Measurements from ENCODE around the gene GRIK2.

GRIK2 gene

GRCh38 chr6:101728388-101728787 is 334.9 kb downstream of the GRIK2 start:
- DNase-seq: no peak

DNA sequence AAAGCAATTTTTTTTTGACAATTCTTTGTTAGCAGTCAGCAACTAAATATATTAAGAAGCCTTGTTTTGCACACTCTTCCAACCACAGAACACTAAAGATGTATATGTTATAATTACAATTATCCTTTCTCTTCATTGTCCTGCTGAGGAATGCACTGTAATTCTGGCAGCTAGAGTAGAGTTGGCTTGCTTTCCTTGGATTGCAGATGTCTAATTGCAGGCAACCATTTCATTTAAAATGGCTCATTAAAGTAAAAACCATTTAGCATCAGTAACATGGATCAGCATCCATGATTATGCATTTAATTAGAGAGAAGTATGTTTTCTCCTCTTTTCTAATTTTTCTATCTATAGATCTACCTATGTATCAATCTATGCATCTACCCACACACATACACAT is 335.4 kb downstream of the GRIK2 start:
- no peak for DNase-seq

- no peak for DNase-seq
These were observed 337.4 kb downstream of the GRIK2 start for GRCh38 chr6:101730954-101731353.

GRCh38 chr6:101733899-101734298 is 340.4 kb downstream of the GRIK2 start:
- DNase-seq: no peak

- no peak for DNase-seq
These were observed 345.0 kb downstream of the GRIK2 start for GRCh38 chr6:101738481-101738880.

GRCh38 chr6:101740631-101741030 is 347.1 kb downstream of the GRIK2 start:
- DNase-seq: no peak

- no peak for DNase-seq
These were observed 348.1 kb downstream of the GRIK2 start for GRCh38 chr6:101741474-101742171.

GRCh38 chr6:101747160-101747559 is 353.7 kb downstream of the GRIK2 start:
- DNase-seq: no peak

- no peak for DNase-seq
These were observed 354.2 kb downstream of the GRIK2 start for GRCh38 chr6:101747716-101748115.

GRCh38 chr6:101755931-101756330 is 362.4 kb downstream of the GRIK2 start:
- DNase-seq: no peak

DNA sequence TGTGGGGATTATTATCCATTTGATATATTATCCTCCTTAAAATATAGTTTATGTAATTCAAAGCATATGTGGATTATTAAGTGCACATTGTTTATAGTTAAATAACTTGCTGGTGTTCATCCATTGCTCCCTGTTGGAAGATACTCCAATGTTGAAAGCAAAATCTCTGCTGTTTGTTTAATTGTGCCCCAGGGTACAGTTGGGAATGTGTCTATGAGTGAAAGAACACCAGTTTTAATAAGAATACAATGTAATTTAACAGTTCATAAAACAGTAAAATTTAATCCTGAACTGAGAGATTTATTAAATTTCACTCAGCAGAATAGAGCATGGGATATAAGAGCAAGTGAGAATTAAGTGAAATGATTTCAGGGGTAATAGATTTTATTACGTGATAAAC is 364.9 kb downstream of the GRIK2 start:
- no peak for DNase-seq

- DNase-seq: no peak
These were observed 367.5 kb downstream of the GRIK2 start for GRCh38 chr6:101760843-101761621.

DNA sequence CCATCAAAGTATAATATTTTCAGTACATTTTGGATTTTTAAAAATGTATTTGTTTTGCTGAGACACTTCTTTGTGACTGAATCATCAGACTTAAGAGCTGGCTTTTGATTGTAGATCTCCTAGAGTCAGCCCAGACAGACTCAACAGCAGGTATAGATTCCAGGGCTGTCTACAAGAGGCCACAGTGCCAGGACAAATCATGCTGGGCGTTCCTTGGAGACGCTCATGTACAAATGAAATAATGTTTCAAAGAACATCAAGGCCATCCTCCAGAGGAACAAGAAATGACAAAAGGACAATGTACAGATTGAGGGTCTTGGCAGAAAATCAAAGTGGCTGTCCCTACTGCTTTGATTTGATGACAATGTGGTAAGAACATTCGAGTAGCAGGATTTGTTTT is 369.3 kb downstream of the GRIK2 start:
- DNase-seq: no peak

GRCh38 chr6:101765281-101765680 is 371.8 kb downstream of the GRIK2 start:
- DNase-seq: no peak

- no peak for DNase-seq
These were observed 376.6 kb downstream of the GRIK2 start for GRCh38 chr6:101770116-101770515.

DNA sequence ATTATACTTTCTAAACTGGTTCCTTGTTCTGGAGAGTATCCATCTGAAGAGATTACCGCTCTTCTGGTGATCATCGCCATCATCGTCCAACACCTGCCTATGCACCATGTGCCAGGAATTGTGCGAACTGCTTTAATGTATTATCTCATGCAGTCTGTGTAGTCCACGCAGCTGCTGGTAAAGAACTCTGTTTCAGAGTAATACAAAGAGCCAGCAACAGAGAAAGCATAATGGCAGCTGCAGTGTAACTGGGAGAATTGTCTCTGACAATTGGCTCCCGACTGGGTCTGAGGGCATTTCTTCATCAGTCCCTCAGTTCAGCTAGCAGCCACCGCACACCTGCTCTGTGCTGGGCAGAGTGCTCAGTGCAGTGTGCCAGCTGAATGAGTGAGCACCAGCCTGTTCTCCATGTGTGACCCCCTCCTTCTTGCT is 383.4 kb downstream of the GRIK2 start:
- DNase-seq: no peak

DNA sequence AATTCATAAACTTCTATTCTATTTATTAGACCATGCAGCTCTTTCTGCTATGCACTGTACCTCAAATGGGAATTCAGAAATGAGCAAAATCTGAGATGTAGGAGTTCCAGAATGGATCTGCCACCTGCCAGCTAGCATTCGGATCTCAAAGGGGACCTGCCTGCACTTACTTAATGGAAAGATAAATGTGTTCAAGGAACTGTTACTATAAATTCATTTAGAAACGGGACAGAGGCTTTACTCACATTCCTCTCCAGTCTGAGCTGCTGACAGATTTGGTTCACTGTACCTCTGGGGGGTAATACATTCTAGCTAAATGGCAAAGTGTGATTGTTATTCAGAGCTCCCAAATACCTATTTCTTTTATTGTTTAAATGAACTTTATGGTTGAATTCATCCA is 384.1 kb downstream of the GRIK2 start:
- no peak for DNase-seq

DNA sequence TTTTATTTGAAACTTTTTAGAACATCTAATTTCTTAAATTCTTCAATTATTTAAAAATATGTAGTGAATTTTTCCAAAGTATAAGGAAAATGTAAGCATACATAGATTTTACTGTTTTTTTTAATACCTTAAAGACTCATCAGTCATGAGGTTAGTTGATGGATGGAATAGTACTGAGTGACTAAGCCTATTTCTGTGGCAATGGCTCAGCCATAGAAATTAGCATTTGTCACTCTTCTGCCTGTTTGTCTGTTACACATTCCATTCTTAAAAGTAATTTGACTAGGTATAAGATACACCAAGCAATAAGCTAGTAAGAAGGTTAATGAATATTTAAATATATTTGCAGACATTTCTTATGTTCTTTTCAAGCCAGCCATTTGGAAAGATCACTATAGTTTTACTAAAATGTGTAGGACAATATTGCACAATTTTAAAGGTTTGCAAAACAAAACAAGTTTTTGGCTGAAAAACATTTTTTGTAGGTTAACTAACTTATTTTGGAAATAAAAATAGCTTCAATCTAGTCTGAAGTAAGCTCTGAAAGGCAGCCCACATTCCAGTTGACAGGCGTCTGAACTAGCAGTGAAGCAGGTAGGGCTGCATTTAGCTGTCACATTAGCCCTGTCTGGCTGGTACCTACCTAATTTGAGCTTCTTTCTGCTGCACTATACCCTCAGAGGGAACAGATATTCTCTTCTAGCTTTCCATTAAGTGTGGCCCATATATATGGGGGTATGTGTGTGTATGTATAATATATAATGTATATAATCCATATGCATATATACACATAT is 385.7 kb downstream of the GRIK2 start:
- DNase-seq: no peak

- no peak for DNase-seq
These were observed 389.8 kb downstream of the GRIK2 start for GRCh38 chr6:101783287-101783686.

DNA sequence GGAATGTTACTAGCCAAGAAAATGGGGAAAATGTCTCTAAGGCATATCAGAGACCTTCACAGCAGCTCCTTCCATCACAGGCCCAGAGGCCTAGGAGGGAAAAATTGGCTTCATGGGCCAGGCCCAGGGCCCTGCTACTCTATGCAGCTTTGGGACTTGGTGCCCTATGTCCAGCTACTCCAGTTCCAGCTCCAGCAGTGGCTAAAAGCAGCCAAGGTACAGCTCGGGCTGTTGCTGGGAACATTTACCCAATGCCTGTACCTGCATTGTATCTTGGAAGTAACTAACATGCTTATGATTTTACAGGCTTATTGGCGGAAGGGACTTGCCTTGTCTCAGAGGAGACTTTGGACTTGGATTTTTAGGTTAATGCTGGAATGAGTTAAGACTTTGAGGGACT is 390.6 kb downstream of the GRIK2 start:
- no peak for DNase-seq

- no peak for DNase-seq
These were observed 406.0 kb downstream of the GRIK2 start for GRCh38 chr6:101799531-101799930.

DNA sequence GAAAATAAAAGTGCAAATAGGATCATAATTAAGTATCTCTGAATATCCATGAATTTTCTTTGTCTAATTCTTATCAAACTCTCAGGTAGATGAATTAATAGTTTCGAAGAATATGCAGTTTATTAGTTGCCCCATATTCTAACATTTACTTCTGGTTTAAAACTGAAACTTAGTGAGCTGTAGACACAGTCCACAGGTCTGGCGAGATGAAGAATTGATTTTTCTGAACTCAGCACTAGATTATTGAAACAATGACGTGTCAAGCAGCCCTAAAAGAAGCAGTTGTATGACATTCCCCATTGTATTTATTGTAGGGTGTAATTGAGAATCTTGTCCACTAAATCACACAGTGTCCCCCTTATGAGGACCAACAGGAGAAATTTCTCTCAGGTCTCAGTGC is 407.1 kb downstream of the GRIK2 start:
- no peak for DNase-seq

- DNase-seq: no peak
These were observed 409.6 kb downstream of the GRIK2 start for GRCh38 chr6:101803136-101803535.

- DNase-seq: no peak
These were observed 412.7 kb downstream of the GRIK2 start for GRCh38 chr6:101806241-101806640.

Measured in activated CD4-positive, alpha-beta T cell treated with anti-CD3 and anti-CD28 coated beads, Interleukin-2, amount 50 U/mL, for 1 hour (primary cell).